PFSK-1 (cell line): Measurements from ENCODE around the gene PSMA5.

ENCODE experiments used
- FOXP2 ChIP-seq: optimal IDR thresholded peaks from 2 replicates; pipeline ENCODE3; 2011; ENCODE audit warnings: borderline replicate concordance, control low read depth, inconsistent platforms; ENCODE audit not compliant: insufficient read depth; ENCODE audit errors: extremely low read length, extremely low read depth
- POLR2AphosphoS5 ChIP-seq: IDR thresholded peaks from 2 replicates; pipeline ENCODE4 v1.6.1; 2012; ENCODE audit warnings: low read depth, mild to moderate bottlenecking, control low read depth, low read length, moderate library complexity
- REST ChIP-seq, 2 experiments: IDR thresholded peaks; 2 replicates each; pipeline versions ENCODE4 v1.6.1 to v1.8.0; 2011 to 2012; ENCODE audit warnings: low read depth in 2 of 2, low read length in 2 of 2, control low read depth in 1 of 2, inconsistent platforms in 1 of 2, mild to moderate bottlenecking in 1 of 2, moderate library complexity in 1 of 2; ENCODE audit not compliant: insufficient read depth in 1 of 2
- SIN3A ChIP-seq: IDR thresholded peaks from 2 replicates; pipeline ENCODE4 v1.6.1; 2012; ENCODE audit warnings: mild to moderate bottlenecking, low read length, moderate library complexity, borderline replicate concordance; ENCODE audit not compliant: insufficient read depth
- TAF1 ChIP-seq: IDR thresholded peaks from 2 replicates; pipeline ENCODE4 v1.6.1; 2012; ENCODE audit warnings: low read length, control low read depth, borderline replicate concordance; ENCODE audit not compliant: insufficient read depth

The PSMA5 gene

GRCh38 chr1:109395602-109396512 lies 30.4 kb downstream of the PSMA5 start:
- TF ChIP-seq SIN3A = no peak
- TF ChIP-seq REST (IDR thresholded peaks at IDR 0.05; ENCODE audit: insufficient read depth in 1 of 2, low read depth in 2 of 2, low read length in 2 of 2) = no peak
- TF ChIP-seq TAF1 = no peak
- TF ChIP-seq POLR2AphosphoS5 = no peak
- no peak for TF ChIP-seq FOXP2

- no peak for TF ChIP-seq REST (IDR thresholded peaks at IDR 0.05; ENCODE audit: insufficient read depth in 1 of 2, low read depth in 2 of 2, low read length in 2 of 2)
- TF ChIP-seq FOXP2 = no peak
- TF ChIP-seq POLR2AphosphoS5 = no peak
- TF ChIP-seq TAF1 = no peak
- no peak for TF ChIP-seq SIN3A
Measured at GRCh38 chr1:109394591-109395281, 31.5 kb downstream of the PSMA5 start.

DNA sequence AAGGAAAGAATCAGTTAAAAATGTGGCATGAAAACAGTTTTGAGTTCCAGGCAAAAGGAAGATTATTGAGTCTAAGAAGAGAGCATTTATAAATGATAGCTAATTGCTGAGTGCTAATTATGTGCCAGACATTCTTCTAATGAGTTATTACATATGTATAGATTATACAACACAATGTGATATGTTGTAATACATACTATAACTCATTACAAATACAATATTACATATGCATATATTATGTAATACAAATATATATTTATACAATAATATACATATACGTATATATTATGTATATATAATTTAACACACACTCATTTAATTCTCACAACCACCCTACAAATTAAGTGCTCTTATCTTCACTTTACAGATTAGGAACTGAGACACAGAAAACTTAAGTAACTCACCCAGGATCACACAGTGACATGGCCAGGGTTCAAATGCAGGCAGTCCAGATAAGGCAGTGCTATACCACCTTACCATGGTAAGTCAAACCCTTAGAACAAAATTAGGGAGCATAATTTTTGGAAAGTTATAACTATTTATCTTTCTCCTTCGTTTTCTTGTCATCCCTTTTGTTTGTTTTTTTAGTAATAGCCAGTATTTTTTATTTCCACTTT lies 32.5 kb downstream of the PSMA5 start:
- TF ChIP-seq REST (IDR thresholded peaks at IDR 0.05; ENCODE audit: insufficient read depth in 1 of 2, low read depth in 2 of 2, low read length in 2 of 2) (no peak), TAF1 (no peak), SIN3A (no peak), POLR2AphosphoS5 (no peak), FOXP2 (no peak)

DNA sequence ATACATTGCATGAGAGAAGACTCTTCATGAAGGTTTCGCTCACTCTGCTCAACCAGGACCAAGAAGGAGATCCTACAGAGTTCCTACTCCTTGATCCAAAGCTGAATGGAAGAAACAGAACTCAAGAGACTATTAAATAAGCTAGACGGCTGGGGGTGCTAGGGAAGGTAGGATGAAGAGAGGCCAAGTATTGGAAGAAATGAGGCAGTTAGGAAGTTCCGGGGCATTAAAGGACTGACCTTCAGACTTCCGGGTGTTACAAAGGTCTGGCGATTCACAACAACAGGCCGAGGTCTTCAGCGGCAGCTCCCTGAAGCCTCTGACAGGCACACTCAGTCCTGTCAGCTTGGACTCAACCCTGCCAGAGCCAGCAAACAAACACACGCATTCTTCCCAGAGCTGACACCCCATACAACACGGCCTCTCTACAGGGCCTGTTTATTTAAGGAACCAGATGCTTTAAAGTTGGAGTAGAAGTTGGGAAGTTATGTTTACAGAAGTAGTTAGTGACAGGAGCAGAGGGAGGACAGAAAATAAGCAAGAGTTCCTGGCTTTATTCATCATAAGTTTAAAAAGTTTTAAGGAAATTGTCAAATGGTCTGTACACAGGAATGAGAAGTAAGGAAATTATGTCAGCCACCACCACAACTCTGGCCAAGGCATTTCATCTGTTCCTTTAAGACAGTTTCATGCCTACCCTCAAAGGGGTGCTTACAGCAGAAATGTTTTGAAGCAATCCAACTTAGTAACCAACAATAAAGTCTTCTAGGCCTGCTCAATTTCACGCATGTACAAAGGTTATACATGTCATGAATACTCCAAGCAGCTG lies 33.2 kb downstream of the PSMA5 start:
- TF ChIP-seq SIN3A = no peak
- TF ChIP-seq POLR2AphosphoS5 = no peak
- TF ChIP-seq TAF1 = no peak
- no peak for TF ChIP-seq FOXP2
